Testis (tissue), 2 donors: ENCODE data around the gene ETS2.

ENCODE experiments used
- CTCF ChIP-seq, 3 experiments: fragments of 450-650 bp in 2 of 3; fragments of 200-600 bp in 1 of 3; sonication (generic) in 1 of 3; IDR thresholded peaks; one replicate each; pipeline ENCODE4 v1.5.1; 2016 to 2019; ENCODE audit warnings: antibody characterized with exemption in 3 of 3, mild to moderate bottlenecking in 2 of 3, moderate library complexity in 1 of 3
- POLR2A ChIP-seq: fragments of 450-650 bp; IDR thresholded peaks from one replicate; pipeline ENCODE4 v1.6.1; 2017; ENCODE audit warnings: antibody characterized with exemption, mild to moderate bottlenecking, moderate library complexity

DNA sequence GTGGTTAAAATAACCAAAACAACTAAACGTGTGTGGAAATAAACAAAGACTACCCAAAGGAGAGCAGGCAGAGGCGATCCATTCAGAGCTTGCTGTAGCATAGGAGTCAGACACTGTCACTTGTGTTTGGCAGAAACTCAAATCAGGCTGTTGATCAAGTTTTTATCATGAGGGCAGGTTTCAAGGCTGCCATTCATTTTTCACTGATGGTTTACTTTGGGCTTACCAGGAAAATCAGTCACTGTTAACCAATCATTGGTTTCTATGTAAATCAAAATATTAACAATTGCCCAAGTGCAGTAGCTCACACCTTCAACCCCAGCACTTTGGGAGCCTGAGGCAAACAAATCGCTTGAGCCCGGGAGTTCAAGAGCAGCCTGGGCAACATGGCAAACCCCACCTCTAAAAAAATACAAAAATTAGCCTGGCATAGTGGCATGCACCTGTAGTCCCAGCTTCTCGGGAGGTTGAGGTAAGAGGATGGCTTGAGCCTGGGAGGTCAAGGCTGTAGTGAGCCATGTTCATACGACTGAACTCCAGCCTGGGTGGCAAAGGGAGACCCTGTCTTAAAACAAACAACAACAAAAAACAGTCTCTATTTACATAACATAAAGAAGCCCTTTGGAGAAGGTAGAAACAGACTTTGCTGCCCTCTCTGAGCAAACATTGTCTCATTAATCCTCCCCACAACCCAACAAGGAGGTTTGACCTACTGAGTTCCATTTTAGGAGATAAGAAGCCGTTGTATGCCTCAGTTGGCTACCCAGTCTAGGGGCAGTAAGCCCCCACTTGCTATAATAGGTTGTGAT, 21.1 kb upstream of the ETS2 start:
- TF ChIP-seq CTCF (IDR thresholded peaks at IDR 0.05) (no peak), POLR2A (no peak)
